Jurkat, Clone E6-1 (cell line): ENCODE measurements around the gene TADA2B.
"Not testable (repeated sequence)": the region's sequence is repeated elsewhere in the genome, so short reads cannot be mapped to it uniquely, and the experiment has no call there.

Experiments used
- DNase-seq: peaks from one replicate; pipeline ENCODE4 v3.0.0-alpha.2; 2011; ENCODE audit warnings: low read depth, low spot score
- H3K4me3 ChIP-seq: 2 replicates; pipeline ENCODE4 v1.5.1; 2011; ENCODE audit warnings: mild to moderate bottlenecking, low read length, control low read depth, moderate library complexity

TADA2B gene

DNA sequence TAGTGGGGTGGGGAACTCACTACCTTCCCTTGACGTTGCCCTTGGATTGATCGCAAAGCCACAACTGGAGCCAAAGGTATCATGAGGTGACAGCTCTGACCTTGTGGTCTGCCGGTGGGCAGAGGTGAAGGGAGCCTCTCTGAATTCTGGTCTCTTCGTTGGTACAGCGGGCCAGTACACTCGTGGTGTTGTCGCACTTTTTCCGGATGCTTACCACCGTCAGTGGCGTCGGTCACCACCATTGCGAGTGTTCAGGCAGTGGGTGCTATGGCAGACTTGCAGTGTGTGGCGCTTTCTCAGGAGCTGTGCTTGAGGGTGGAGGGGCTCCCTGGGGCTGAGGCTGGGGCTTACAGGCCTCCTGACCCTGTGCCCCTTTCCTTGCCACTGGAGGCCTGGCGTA lies 29.9 kb downstream of the TADA2B start:
- DNase-seq = no peak
- H3K4me3 ChIP-seq = no peak overlapping the region

DNA sequence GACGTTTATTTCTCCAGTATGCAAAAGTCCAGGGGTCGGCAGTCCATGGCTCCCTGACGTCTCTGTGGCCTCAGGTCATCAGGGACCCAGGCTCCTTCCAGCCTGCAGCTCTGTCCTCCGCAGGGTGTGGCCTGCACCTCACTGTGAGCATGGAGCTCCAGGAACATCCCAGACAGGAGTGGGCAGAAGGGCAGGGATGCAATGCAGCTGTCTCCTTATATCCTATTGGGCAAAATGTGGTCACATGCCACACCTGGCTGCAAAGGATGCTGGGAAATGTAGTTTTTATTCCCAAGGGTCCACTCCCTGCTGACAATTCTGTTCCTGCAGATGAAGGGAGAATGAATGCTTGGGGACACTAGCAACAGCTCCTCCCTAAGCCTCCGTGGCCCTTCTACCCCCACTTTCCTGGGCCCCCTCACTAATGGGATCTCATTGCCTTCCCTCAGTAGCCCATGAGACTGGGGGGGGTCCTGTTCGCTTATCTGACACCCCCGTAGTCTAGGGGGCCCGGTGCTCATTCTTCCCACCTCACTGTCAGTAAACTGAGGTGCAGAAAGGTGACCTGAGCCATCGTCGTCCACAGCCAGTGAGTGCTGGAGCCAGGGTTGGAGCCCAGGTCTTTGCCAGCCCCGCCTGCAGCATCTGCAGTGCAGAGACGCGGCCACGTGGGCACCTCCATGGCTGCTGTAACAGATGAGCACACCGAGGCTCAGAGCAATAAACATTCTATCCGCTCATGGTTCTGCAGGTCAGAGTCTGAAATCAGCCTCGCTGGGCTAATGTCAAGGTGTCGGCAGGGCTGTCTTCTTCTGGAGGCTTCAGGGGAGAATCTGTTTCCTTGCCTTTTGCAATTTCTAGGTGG lies 30.6 kb downstream of the TADA2B start:
- peak; percentile 31 for DNase-seq
- H3K4me3 ChIP-seq = no peak overlapping the region

DNA sequence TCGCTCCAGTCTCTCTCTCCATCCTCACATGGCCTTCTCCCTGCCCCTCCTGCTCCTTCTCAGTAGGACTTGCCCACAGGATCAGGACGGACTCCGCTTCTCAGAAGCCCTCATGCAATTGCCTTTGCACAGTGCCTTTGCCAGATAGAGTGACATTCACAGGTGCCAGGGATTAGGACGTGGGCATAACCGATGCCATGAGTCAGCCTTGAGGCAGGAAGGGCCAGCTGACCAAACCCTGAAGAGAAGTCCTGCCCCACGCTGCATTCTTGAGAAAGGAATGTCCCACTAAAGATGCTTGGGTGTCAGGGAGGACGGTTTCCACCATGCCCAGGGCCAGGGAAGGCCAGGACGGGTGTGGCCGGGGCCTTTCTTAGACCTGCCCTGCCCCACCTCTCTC lies 31.3 kb downstream of the TADA2B start:
- no peak overlapping the region for H3K4me3 ChIP-seq
- no peak for DNase-seq

DNA sequence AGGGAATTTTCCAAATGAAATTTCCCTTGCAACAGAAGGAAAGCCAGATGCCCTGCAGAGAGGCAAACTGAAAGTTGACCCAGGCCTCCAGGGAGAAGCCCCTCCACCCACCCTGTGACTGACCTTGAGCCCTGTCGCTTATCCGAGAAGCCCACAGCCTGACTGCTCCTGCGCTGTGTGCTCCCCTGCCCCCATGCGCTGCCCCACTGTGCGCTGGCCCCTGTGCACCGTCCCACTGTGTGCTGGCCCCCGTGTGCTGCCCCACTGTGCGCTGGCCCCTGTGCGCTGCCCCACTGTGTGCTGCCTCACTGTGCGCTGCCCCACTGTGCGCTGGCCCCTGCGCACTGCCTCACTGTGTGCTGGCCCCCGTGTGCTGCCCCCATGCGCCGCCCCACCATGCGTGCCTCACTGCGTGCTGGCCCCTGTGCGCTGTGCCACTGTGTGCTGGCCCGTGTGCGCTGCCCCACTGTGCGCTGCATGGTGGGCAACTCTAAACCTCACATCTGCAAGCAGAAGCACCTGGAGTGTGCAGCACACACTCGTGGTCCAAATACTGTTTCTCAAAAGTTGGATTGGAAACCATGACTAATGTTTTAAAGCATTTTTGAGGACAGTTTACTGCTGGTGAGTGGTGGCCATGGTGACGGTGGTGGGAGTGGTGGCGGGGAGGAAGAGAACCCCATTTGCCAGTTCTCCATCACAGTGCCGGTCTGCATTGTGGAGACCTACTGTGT lies 33.0 kb downstream of the TADA2B start:
- DNase-seq = no peak
- H3K4me3 ChIP-seq = no peak overlapping the region

DNA sequence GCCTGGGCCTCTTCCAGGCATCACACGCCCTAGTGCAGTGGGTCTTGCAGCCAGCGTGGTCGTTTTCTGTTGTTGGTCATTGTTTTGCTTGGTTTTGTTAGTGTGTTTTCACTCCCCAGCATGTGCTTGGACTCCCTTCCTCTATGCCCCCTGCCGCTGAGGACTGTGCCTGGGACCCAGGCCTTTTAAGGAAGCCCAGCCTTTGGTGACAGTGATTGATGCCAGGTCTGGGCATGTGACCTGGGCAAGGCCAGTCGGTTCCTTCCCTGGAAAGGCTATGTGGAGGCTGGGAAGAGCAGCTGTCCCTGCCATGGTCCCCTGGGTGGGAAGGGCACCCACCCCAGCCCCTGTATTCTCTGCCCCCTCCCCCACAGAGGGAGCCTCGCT lies 33.5 kb downstream of the TADA2B start:
- no peak overlapping the region for H3K4me3 ChIP-seq

DNA sequence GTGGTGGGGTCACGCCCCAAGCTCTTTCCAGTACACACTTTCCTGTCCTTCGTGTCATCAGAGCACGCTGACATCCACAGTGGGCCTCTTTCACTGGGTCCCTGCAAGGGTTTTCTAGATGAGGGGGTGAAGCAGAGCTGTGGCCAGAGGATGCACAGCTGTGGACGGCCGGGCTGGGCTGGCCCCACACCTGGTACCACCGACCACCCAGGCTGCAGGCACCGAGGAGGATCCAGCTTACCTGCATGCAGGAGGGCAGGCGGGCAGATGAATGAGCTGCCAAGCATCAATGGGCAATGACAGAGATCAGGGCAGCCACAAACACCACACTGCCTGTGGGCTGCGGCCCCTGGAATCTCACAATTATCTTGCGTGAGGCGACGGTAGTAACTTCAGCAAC lies 34.2 kb downstream of the TADA2B start:
- DNase-seq = no peak
- no peak overlapping the region for H3K4me3 ChIP-seq

More for the DNA sequence above, 33.5 kb downstream of the TADA2B start:
- no peak for DNase-seq

DNA sequence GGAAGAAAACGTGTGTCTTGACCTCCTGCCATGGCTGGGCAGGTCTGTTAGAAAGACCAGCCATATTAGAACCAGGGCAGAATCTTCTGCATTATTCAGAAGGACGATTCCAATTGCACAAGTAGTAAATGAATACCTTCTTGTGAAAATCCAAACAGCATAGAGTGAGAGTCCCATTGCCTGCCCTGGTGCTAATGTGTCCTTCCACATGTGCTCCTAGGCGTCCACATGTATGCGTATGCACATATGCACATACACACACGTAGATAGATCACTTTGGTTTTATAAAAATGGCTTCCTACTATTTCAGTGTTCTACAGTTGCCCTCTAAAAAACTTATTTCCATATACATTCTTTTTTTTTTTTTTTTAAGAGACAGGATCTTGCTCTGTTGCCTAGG lies 34.9 kb downstream of the TADA2B start:
- no peak overlapping the region for H3K4me3 ChIP-seq
- no peak for DNase-seq

DNA sequence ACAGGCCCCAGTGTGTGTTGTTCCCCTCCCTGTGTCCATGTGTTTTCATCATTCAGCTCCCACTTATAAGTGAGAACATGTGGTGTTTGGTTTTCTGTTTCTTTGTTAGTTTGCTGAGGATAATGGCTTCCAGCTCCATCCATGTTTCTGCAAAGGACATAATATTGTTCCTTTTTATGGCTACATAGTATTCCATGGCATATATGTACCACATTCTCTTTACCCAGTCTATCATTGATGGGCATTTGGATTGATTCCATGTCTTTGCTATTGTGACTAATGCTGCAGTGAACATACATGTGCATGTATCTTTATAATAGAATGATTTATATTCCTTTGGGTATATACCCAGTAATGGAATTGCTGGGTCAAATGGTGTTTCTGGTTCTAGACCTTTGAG lies 36.3 kb downstream of the TADA2B start:
- H3K4me3 ChIP-seq, DNase-seq: not testable (repeated sequence)

DNA sequence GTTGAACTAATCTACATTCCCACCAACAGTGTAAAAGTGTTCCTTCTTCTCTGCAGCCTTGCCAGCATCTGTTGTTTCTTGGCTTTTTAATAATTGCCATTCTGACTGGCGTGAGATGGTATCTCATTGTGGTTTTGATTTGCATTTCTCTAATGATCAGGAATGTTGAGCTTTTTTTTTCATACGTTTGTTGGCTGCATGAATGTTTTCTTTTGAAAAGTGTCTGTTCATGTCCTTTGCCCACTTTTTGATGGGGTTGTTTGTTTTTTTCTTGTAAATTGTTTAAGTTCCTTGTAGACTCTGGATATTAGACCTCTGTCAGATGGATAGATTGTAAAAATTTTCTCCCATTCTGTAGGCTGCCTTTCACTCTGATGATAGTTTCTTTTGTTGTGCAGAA lies 36.7 kb downstream of the TADA2B start:
- DNase-seq, H3K4me3 ChIP-seq: not testable (repeated sequence)

DNA sequence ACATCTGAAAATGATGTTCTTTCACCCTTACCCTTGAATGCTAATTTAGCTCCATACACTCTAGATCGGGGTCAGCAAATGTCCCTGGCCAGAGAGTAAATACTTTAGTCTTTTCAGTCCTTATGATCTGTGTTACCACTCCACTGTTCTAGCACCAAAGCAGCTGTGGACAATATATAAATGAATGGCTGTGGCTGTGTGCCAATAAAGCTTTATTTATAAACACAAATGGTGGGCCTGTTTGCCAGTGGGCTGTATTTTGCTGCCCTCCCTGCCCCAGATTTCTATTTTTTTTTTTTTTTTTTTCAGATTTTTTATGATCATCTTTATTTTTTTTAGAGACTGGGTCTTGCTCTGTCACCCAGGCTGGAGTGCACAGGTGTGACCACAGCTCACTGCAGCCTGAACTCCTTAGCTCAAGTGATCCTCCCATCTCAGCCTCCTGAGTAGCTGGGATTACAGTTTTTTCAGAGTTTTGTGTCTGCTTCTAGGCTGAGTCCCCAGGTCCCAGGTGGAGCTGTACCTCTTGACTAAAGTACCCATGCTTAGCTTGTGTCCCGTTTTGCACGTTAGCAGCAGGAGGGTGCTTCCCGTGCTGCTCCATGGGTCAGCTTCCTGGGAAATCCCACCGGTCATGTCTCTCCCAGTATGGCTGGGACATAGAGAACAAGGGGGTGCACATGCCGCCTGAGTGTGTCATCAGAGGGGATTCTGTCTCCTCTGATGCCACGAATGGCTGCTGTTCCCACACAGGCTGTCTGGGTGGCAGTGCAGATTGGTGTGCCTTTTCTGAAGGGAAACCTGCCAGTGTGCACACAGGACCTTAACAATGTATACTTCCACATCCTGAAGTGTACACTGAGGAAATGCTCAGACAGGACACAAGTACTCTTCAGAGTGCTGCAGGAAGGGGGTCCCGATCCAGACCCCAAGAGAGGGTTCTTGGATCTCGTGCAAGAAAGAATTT lies 40.7 kb downstream of the TADA2B start:
- no peak overlapping the region for H3K4me3 ChIP-seq
- no peak for DNase-seq

DNA sequence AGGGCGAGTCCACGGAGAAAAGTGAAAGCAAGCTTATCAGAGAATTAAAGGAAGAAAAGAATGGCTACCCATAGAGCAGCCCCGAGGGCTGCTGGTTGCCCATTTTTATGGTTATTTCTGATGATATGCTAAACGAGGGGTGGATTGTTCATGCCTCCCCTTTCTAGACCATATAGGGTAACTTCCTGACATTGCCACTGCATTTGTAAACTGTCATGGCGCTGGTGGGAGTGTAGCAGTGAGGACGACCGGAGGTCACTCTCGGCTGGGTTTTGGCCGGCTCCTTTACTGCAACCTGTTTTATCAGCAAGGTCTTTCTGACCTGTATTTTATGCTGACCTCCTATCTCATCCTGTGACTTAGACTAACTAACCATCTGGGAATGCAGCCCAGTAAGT lies 41.4 kb downstream of the TADA2B start:
- H3K4me3 ChIP-seq, DNase-seq: not testable (repeated sequence)

DNA sequence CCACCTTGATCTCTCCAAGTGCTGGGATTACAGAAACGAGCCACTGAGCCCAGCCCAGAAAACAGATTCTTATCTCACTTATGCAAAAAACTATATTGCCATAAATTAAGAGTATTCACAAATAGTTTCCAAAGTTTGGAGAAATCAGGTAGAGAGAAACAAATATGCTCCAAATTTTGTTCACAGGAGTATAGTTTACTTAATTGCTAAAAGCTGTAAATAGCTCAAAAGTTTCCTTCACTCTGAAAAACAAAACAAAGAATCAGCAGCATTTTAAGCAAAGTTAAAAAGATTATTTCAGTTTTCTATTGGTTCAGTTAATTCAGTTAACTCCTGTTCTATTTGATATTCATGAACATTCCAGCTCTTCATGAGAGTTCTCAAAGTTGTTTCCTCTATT lies 43.2 kb downstream of the TADA2B start:
- no peak for DNase-seq
- H3K4me3 ChIP-seq = no peak overlapping the region

DNA sequence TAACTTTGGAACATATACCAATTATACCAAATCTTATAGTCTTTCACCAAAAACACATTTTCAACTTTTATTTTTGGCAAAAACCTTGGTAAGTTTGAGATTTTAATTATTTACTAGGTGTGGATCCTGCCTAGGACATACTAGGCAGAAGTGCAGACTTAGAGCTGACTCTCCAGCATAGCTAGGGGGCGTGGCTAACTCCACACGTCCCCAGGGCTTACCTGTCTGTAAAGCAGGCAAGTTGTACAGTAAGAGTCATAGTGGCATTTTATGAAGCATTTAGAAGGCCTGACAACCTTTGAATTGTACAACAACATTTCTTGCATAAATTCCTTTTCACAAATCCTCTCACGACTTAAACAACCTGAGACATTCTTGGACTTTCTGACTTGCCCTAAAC lies 43.9 kb downstream of the TADA2B start:
- no peak for DNase-seq
- H3K4me3 ChIP-seq = no peak overlapping the region

DNA sequence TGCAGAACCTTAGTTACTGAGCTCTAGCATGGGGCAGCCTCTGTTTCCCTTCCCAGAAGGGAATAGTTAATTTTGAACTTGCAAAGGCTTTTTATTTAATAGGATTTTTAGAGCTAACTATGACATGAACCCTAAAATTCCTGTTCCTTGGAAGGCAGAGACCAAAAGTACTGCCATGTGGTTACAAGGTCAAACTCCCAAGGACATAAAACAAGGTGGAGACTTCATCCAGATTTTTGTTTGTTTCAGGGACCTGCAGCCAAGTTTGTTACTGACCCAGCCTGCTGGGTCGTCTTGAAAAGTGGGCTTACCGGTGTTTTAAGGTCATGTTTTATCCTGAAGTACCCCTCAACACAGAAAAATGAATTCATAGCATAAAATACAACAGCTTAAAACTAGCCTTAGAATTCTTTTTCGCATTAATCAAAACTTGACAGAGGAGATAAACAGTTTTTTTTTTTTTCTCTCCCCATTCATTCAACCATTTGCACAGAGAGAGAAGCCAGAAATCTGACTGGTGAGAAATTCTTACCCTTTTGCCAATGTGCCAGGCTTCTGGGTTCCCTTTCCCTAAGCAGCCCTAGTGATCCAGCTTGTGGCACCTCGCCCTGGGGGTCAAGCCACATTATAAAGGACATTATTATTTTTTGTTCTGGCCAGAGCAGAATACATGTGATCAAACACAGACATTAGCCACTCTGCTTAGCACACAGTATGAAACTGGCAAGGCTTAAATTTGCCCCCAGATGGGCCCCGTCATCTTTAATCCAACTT lies 46.2 kb downstream of the TADA2B start:
- DNase-seq = no peak

DNA sequence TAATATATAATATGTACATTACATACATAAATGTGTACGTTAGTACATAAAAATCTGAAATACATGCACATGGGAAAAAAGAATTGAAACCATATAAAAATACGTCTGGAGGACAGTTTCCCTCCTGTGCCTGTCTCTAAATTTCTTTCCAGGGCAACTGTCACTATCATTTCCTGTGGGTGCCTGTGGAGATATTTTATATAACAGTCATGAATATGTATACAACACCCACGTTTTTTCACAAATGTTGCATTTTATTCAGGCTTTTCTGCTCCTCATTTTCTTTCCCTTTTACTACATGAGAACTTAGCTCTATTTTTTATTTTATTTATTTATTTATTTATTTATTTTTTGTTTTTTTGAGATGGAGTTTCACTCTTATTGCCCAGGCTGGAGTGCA lies 48.9 kb downstream of the TADA2B start:
- DNase-seq = no peak
- no peak overlapping the region for H3K4me3 ChIP-seq

More for the DNA sequence above, 46.2 kb downstream of the TADA2B start:
- H3K4me3 ChIP-seq = no peak overlapping the region

DNA sequence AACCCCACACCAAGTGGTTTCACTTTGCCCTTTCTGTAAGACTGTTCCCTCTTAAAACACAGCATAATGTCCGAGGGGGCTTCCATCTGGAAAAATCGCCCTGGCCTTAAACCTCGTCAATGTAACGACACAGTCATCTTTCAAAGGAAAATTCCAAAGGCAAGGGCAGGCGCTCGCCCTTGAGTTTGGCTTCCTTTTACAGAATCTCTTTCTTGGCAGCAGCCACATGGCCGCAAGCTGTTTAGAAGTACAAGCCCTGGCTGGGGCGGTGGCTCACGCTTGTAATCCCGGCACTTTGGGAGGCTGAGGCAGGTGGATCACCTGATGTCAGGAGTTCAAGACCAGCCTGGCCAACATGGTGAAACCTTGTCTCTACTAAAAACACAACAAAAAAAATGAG lies 51.7 kb downstream of the TADA2B start:
- no peak overlapping the region for H3K4me3 ChIP-seq
- no peak for DNase-seq

DNA sequence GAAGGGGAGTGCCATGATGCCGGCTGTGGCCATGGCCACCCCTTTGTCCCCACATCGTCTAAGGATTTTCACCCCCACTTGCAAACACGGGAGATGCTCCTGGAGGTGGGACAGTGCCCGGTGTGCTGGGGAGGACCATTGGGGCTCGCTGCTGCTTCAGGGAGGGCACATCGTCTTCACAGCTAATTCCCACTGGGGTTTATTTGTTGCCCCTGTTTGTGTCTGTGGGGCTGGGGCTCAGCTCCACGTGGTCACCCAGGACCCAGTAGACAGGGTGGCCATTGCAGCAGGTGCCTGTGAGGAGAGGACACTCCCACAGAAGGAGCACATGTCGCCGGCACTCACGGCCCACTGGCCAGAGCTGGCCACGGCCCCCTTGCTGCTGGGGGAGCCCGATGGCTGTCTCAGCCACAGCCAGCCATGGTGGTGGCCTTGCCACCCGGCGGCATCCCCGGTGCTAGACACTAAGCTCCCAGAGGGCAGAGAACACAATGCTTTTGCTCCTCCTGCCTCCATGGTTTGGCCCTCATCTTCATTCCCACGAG lies 52.5 kb downstream of the TADA2B start:
- DNase-seq = no peak
- H3K4me3 ChIP-seq = no peak overlapping the region

DNA sequence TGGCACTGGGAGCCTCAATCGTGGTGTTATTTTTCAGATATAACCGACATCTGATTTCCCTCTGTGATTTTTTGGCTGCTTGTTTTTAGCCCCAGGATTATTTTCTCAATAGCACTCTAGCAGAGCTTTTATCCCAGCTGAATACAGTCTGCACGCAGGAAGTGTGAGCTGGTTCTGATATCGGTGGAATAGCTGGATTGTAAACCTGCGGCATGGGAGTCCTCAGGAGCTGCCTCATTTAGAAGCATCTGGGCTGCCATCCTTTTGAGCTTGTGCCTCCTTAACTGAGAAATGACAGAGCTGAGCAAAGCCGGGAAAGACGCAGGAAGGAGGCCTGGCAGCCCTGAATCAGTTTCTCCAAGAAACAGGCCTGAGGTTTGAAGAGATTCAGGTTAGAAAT lies 53.1 kb downstream of the TADA2B start:
- no peak for DNase-seq
- H3K4me3 ChIP-seq = no peak overlapping the region
